Uterus (tissue), 4 donors: ENCODE measurements around the gene ADH6. TPM values are rescaled to one million over a fixed set of nuclear protein-coding genes. Genes with fewer than 3 reads are reported as not detected.

Source experiments
- DNase-seq, 2 donors: peaks; one replicate each; pipeline ENCODE4 v3.0.0-alpha.2; 2019 to 2020
- H3K27ac ChIP-seq, 2 donors: fragments of 200-600 bp; sonication (generic); 1 replicate in 1 of 2; 2 replicates in 1 of 2; pipeline ENCODE4 v1.5.1; 2016 to 2018
- H3K27me3 ChIP-seq, 2 donors: fragments of 200-600 bp; sonication (generic); one replicate each; pipeline ENCODE4 v1.5.1; 2018 to 2019; ENCODE audit warnings: control low read depth in 1 of 2
- H3K36me3 ChIP-seq, 2 donors: fragments of 200-600 bp; sonication (generic); one replicate each; pipeline ENCODE4 v1.5.1; 2019; ENCODE audit warnings: control low read depth in 1 of 2
- H3K4me1 ChIP-seq, 2 donors: fragments of 200-600 bp; sonication (generic); one replicate each; pipeline ENCODE4 v1.5.1; 2018 to 2019; ENCODE audit warnings: control low read depth in 1 of 2
- H3K4me3 ChIP-seq, 2 donors: fragments of 200-600 bp; sonication (generic); 1 replicate in 1 of 2; 2 replicates in 1 of 2; pipeline ENCODE4 v1.5.1; 2018 to 2019; ENCODE audit warnings: mild to moderate bottlenecking in 1 of 2
- H3K9me3 ChIP-seq, 2 donors: fragments of 200-600 bp; sonication (generic); one replicate each; pipeline ENCODE4 v1.5.1; 2019; ENCODE audit warnings: control low read depth in 1 of 2
- POLR2A ChIP-seq, 2 donors: fragments of 450-650 bp; IDR thresholded peaks; one replicate each; pipeline ENCODE4 v1.6.1; 2016; ENCODE audit warnings: antibody characterized with exemption in 2 of 2, mild to moderate bottlenecking in 1 of 2, moderate library complexity in 1 of 2
- intact Hi-C: fragments of 100-400 bp; cut with DNase I; formaldehyde crosslinking; loops from one replicate; pipeline ENCODE4 v1.15.1; 2023; ENCODE audit warnings: low total_unique reads
- total RNA-seq, 4 donors: library from RNA; depleted of rRNA in 3 of 4; stranded (reverse); fragments of >200 nt in 3 of 4; gene quantifications; one replicate each; pipeline versions ENCODE4 v1.1.0 to v1.2.4, GENCODE V29; 2014 to 2023
- TF ChIP-seq, protein P1 (sequence below), 4 experiments: fragments of 200-600 bp in 2 of 4; fragments of 450-650 bp in 2 of 4; sonication (generic) in 2 of 4; IDR thresholded peaks; one replicate each; pipeline ENCODE4 v1.5.1; 2016 to 2019; ENCODE audit warnings: antibody characterized with exemption in 4 of 4, mild to moderate bottlenecking in 2 of 4, moderate library complexity in 1 of 4
- donor health status: DM: yes; HTN: yes; CAD: no.

Gene ADH6
- total RNA-seq, 4 donors from 2014 or later: 3.4 TPM; not detected in 3

DNA sequence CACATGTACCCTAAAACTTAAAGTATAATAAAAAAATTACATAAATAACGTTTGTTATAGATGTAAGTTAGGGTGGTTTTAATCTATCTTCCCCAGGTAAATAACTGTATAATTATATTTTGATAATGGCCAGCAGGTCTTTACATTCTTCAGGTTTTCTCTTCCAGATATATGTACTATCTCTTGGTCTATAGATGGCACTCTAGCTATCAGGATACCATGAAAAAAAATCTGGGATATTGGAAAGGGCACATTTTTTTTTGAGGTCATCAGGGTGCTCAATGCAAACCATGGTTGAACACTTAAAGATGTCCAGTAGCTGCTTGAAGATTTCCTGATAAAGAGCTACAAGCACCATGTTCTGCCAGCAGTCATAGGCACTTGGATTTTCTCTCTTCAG lies 59.3 kb downstream of the ADH6 start:
- intact Hi-C loops: no loop called here
- Histone ChIP-seq H3K9me3 (no peaks in the 10 kb centered on the region), H3K4me1 (no peaks in the 10 kb centered on the region), H3K36me3 (no peaks in the 10 kb centered on the region), H3K4me3 (no peak overlapping the region), H3K27ac (no peak overlapping the region), H3K27me3 (no peaks in the 10 kb centered on the region)
- TF ChIP-seq, protein P1, sequence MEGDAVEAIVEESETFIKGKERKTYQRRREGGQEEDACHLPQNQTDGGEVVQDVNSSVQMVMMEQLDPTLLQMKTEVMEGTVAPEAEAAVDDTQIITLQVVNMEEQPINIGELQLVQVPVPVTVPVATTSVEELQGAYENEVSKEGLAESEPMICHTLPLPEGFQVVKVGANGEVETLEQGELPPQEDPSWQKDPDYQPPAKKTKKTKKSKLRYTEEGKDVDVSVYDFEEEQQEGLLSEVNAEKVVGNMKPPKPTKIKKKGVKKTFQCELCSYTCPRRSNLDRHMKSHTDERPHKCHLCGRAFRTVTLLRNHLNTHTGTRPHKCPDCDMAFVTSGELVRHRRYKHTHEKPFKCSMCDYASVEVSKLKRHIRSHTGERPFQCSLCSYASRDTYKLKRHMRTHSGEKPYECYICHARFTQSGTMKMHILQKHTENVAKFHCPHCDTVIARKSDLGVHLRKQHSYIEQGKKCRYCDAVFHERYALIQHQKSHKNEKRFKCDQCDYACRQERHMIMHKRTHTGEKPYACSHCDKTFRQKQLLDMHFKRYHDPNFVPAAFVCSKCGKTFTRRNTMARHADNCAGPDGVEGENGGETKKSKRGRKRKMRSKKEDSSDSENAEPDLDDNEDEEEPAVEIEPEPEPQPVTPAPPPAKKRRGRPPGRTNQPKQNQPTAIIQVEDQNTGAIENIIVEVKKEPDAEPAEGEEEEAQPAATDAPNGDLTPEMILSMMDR (IDR thresholded peaks at IDR 0.05): no peak
- no peak for TF ChIP-seq POLR2A (IDR thresholded peaks at IDR 0.05)
- DNase-seq: no peak

DNA sequence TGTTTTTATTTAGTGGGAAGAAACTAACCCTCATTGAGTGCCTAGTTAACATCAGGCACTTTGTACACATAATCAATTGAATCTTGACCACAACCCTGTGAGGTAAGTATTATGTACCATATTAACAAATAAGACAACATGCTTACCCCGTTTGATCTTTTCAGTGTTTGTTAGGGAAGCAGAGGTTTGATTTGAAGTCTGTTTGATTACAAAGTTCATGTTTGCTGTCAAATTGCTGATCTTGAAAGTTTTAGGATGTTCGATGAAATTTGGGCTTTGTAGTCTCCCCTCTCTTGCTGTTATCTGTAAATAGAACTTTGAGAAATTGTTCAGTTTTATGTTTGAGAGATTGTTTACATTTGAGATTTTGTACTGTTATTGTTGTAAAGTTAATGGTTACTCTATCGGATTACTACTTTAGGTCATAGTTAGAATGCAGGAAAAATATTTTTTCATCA lies 61.5 kb downstream of the ADH6 start:
- no peak overlapping the region for H3K4me3 ChIP-seq
- no peaks in the 10 kb centered on the region for H3K4me1 ChIP-seq
- TF ChIP-seq, protein P1 (IDR thresholded peaks at IDR 0.05): no peak
- TF ChIP-seq POLR2A (IDR thresholded peaks at IDR 0.05): no peak
- H3K36me3 ChIP-seq: no peaks in the 10 kb centered on the region
- no peaks in the 10 kb centered on the region for H3K9me3 ChIP-seq
- intact Hi-C loops: no loop called here
- H3K27ac ChIP-seq: no peak overlapping the region
- no peak for DNase-seq
- no peaks in the 10 kb centered on the region for H3K27me3 ChIP-seq

DNA sequence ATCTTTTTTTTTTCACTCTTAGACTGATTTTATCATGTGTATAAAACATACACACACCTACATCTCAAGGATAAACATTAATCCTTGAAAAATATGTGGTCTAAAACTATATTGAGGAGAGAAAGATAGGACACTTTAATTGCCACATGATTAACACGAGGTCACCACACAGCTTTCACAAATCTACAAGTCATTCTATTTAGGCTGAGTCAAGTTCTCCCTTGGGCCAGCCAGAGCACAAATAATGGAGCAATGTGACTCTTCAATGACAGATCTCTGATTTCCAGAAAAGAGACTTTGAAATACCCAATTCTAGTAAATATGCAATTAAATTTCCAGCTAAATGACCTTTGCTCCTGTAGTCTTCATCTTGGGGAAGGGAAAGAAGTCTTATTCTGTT lies 62.1 kb downstream of the ADH6 start:
- Histone ChIP-seq H3K27me3 (no peaks in the 10 kb centered on the region), H3K36me3 (no peaks in the 10 kb centered on the region), H3K4me3 (no peak overlapping the region), H3K27ac (no peak overlapping the region), H3K4me1 (no peaks in the 10 kb centered on the region), H3K9me3 (no peaks in the 10 kb centered on the region)
- no peak for DNase-seq
- intact Hi-C loops: no loop called here
- TF ChIP-seq, protein P1 (IDR thresholded peaks at IDR 0.05): no peak
- TF ChIP-seq POLR2A (IDR thresholded peaks at IDR 0.05): no peak

DNA sequence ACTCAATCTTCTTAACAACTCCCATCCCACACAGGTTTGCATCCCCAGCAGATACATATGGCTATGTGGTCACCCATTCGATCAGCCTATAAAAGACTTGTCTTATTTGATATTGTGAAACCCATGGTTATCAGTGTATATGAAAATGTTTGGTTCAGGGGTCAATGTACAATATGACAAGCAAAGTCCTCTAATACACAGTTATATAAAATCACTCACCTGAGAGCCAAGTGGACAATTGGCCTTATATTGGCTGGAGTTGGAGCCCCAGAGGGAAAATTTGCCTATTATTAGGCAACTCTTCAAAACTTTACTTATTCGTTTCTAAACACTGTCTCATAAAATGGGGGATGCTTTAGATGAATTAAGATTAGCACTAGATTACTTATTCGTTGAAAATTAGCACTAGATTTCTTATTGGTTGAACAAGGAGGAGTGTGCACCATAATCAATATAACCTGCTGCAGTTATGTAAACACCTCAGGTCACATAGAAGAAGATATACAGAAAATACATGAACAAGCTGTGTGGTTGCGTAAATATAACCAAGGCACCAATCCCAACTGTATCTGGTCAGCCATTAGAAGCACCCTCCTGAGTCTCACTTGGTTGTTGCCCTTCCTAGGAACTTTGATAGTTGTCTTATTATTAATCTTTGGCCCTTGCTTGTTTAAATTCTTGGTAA lies 64.2 kb downstream of the ADH6 start:
- H3K9me3 ChIP-seq: no peaks in the 10 kb centered on the region
- DNase-seq: no peak
- no peaks in the 10 kb centered on the region for H3K27me3 ChIP-seq
- TF ChIP-seq, protein P1 (IDR thresholded peaks at IDR 0.05): no peak
- TF ChIP-seq POLR2A (IDR thresholded peaks at IDR 0.05): no peak
- no peak overlapping the region for H3K4me3 ChIP-seq
- no peak overlapping the region for H3K27ac ChIP-seq
- no peaks in the 10 kb centered on the region for H3K36me3 ChIP-seq
- intact Hi-C loops: no loop called here
- peaks cover 0 to 3% of the 10 kb centered on the region in 2 donors for H3K4me1 ChIP-seq

Other genes with a start within 250 kb of the ADH6 start
- gene METAP1, start 223.5 kb downstream of the ADH6 start, total RNA-seq: 10 to 100 TPM; 34.1 to 50.7 (median 36.3) TPM
- gene ADH5, start 130.5 kb downstream of the ADH6 start, total RNA-seq: 100 to 1,000 TPM; 140 to 195 (median 175) TPM
- gene ADH4, start 74.9 kb downstream of the ADH6 start, total RNA-seq: 1 to 10 TPM in 1 of 4 donors, not detected in 3; 3.2 TPM
- gene ADH1A, start 71.7 kb upstream of the ADH6 start, total RNA-seq: 1 to 10 TPM in 1 of 4 donors, under 1 TPM in 1, not detected in 2; 0.88 to 5.0 TPM
- 100 to 1,000 TPM in 3 of 4 donors, 1 to 10 TPM in 1; 6.7 to 703 (median 522) TPM for gene ADH1B, start 102.2 kb upstream of the ADH6 start, total RNA-seq
- gene ADH1C, start 133.5 kb upstream of the ADH6 start, total RNA-seq: 1 to 10 TPM in 3 of 4 donors, under 1 TPM in 1; 0.29 to 4.7 (median 2.3) TPM
- not detected for gene ADH7, start 216.1 kb upstream of the ADH6 start, total RNA-seq